ENCODE results near the gene KDM3A.

Gene KDM3A

DNA sequence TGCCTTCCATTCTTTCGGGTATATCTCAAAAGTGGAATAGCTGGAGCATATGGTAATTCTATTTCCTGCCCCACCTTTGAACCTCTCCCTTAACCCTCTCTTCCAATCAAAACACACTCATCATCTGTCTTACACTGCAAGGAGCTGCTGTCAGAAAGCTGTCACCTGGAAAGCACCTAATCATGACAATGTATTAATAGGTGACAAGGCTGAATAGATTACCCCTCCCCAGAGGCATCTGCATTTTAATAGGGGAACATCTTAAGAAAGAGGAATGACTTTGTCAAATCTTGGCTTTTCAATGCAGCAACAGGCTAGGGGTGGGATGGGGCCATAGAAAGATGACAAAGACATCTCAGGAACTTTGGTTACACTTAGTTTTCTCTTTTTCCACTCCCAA, 80.8 kb downstream of the KDM3A start:
- no peak for DNase-seq (ENCODE audit: low read depth)

DNA sequence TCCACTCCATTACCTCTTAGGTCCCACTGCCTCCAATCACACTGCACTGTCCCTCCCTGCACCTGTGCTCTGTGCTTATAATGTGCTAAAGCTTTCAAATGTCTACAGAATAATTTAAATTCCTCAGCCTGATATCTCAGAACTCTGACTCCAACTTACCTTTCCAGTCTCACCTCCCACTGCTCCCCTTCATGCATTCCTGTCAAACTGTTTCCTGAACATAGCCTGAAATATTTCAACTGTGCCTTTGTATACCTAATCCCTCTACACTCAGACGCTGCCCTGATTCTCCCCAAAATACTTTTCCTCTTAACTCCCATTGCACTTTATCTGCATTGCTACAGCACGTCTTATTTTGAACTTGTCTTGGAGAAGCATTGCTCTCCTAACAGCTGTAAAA, 81.5 kb downstream of the KDM3A start:
- DNase-seq (ENCODE audit: low read depth), result no peak

DNA sequence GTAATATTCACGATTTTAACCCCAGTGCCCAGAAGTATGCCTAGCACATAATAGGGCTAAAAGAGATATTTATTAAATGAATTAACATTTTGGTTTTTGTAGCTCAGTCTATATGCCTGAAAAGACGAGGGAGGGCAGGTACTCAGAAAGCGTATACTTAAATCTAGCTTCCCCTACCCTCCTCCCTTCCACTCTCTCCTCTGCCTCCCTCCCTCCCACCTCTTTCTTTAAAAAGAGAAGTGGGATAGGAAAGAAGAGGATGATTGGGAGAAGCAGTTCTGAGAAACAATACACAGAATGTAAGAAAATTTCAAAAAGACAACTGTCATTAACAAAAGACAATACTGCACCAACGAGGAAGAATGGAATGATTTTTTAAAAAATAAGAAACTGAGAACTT, 82.3 kb downstream of the KDM3A start:
- no peak for DNase-seq (ENCODE audit: low read depth)

DNA sequence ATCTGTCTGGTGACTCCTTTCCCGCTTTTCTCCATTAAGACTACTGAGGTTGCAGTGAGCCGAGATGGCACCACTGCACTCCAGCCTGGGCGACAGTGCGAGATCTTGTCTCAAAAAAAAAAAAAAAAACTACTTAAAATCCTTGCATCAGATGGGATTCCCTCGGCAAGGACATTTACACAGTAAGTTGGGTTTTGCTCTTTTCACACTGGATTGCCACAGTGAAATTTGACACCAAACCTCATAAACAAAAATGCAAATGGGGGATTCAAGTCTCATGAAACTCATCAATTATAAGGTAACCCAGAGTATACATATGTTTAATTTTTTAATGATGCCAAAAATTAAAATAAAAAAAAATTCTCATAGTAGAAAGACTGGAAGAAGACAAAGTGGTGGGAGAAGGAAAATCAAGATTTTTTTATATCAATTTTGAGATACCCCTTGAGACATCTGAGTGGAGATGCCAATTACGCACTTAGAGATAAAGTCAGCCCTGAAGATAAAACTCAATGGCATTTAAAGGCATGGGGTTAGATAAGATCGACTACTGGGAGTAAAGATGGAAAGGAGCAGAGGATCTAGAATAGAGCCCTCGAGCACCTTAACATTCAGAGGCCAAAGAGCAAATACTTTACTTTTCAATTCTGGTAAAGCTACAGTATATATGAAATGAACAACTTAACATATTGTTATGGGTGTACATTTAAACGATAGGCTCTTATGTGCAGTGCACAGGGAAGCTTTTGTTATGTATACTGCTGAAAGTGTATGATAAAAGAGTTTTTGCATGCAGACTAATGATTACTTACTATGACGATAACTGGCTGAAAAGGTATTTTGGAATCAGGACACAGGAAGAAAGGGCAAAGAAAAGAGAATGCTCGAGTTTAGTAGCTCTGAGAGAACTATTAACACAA, 84.5 kb downstream of the KDM3A start:
- DNase-seq (ENCODE audit: low read depth), result no peak

DNA sequence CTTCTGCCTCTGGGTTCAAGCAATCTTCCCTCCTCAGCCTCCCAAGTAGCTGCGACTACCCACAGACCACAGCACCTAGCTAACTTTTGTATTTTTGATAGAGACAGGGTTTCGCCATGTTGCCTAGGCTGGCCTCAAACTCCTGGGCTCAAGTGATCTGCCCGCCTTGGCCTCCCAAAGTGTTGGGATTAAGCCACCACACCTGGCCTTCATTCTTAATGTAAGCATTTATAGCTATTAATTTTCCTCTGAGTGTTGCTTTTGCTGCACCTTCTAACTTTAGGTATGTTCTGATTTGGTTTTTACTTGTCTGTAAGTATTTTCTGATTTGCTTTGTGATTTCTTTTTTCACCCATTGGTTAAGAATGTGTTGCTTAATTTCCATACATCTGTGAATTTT, 92.4 kb downstream of the KDM3A start:
- DNase-seq (ENCODE audit: low read depth), result no peak

DNA sequence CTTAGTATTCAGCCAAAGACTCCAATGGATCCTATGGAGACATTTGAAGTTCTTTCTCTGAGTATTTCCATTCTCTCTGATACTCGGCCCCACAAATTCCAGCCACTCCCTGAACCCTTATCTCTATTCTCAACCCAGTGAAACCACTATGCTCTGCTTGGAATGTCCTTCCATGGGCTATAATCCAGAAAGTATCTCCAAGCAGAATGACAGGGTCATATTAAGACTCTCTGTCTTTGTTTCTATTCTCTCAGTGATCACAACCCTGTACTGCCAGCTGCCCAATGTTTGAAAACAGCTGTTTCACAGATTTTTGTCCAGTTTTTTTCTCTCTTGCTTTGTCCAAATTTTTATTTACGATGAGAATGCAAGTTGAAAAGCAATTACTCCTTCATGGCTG, 100.2 kb downstream of the KDM3A start:
- no peak for DNase-seq (ENCODE audit: low read depth)

All from T-helper 22 cell (primary cell).